Psoas muscle (tissue), 8 donors: ENCODE data around the gene PDGFC. TPM values are rescaled to one million over a fixed set of nuclear protein-coding genes. Genes with fewer than 3 reads are reported as not detected.

Experiments
- ATAC-seq, 4 donors: fragments of 200-7000 bp; cut with Tn5 transposase; one replicate each; pipeline ENCODE4 v1.9.1; 2020; ENCODE audit warnings: moderate library complexity in 3 of 4, mild to moderate bottlenecking in 2 of 4
- DNase-seq, 2 donors: peaks; one replicate each; pipeline ENCODE4 v3.0.0-alpha.2; 2020
- H3K27ac ChIP-seq: fragments of 200-600 bp; one replicate; pipeline ENCODE4 v1.8.0; 2022
- H3K27me3 ChIP-seq, 3 donors: fragments of 200-600 bp in 1 of 3; one replicate each; pipeline versions ENCODE4 v1.6.1 to v1.8.0; 2013 to 2022; ENCODE audit warnings: low read length in 2 of 3, mild to moderate bottlenecking in 2 of 3, moderate library complexity in 1 of 3; ENCODE audit not compliant: insufficient read depth in 3 of 3
- H3K36me3 ChIP-seq, 2 donors: fragments of 200-600 bp in 1 of 2; one replicate each; pipeline versions ENCODE4 v1.6.1 to v1.8.0; 2013 to 2022; ENCODE audit warnings: low read depth in 1 of 2, mild to moderate bottlenecking in 1 of 2, moderate library complexity in 1 of 2; ENCODE audit not compliant: insufficient read depth in 1 of 2
- H3K4me1 ChIP-seq: fragments of 200-600 bp; one replicate; pipeline ENCODE4 v1.8.0; 2022
- H3K4me3 ChIP-seq: fragments of 200-600 bp; one replicate; pipeline ENCODE4 v1.8.0; 2022; ENCODE audit warnings: mild to moderate bottlenecking
- H3K9me3 ChIP-seq: fragments of 200-600 bp; one replicate; pipeline ENCODE4 v1.8.0; 2022
- CTCF ChIP-seq: fragments of 200-600 bp; IDR thresholded peaks from one replicate; pipeline ENCODE4 v1.8.0; 2022; ENCODE audit warnings: antibody characterized with exemption
- WGBS, 3 donors: extraction: QIAGEN DNeasy Blood & Tissue Kit; methylation state at CpG; one replicate each; pipeline versions ENCODE4 v1.1.6 to v1.1.7; 2013; 5-methylcytosine and 5-hydroxymethylcytosine counted together
- intact Hi-C, 2 donors: fragments of 100-400 bp; cut with DNase I; formaldehyde crosslinking; loops; one replicate each; pipeline versions ENCODE4 v1.11.0 to v1.14.2; 2022
- polyA plus RNA-seq, 3 donors: library from polyadenylated mRNA; stranded (reverse); fragments of 200-250 nt; gene quantifications; one replicate each; pipeline ENCODE4 v1.2.3, GENCODE V29; 2013
- total RNA-seq, 4 donors: library from RNA; stranded (reverse); fragmentation: NEBNext Ultra II Directional in 2 of 4; extraction: Animal tissue kit (Norgen Biotek cat#: 25700) in 2 of 4; gene quantifications; one replicate each; pipeline versions ENCODE4 v1.2.1 to v1.2.4, GENCODE V29; 2021 to 2023
- donor health status: healthy with polysubstance abuse.
- donor health status: DM: no; HTN: no; CAD: no; lungs with moderate emphysema.
- donor health status: Bipolar disorder and iron deficiency.
- donor health status: healthy.
- donor health status: DM: yes; HTN: yes; CAD: no.
- donor health status: DM: no; HTN: no; CAD: no.
- donor health status: DM: no; HTN: no; CAD: no.
- donor health status: DM: yes; HTN: yes; CAD: no.

PDGFC gene
- total and polyA plus RNA-seq, 7 donors, result 2.2 to 19.8 (median 6.3) TPM

GRCh38 chr4:156953001-156953400 is 18.6 kb downstream of the PDGFC start:
- 62 to 74% (median 70%) methylated on average over 1 of the region's 1 CpG for WGBS, 3 donors
- intact Hi-C loops, result no loop called here

GRCh38 chr4:156952078-156952759 is 19.4 kb downstream of the PDGFC start:
- no peak for TF ChIP-seq CTCF
- no peaks in the 10 kb centered on the region for H3K36me3 ChIP-seq
- H3K4me1 ChIP-seq, result peaks cover 52% of the 10 kb centered on the region
- no peak overlapping the region for H3K27ac ChIP-seq
- WGBS, 3 donors, result 85 to 94% (median 89%) methylated on average over 3 of the region's 3 CpGs
- H3K4me3 ChIP-seq, result no peak overlapping the region
- intact Hi-C loops, result no loop called here
- DNase-seq (no peak), ATAC-seq (no peak)
- H3K27me3 ChIP-seq, result no peaks in the 10 kb centered on the region
- no peaks in the 10 kb centered on the region for H3K9me3 ChIP-seq

More at GRCh38 chr4:156953001-156953400, 18.6 kb downstream of the PDGFC start:
- no peak for DNase-seq
- Histone ChIP-seq H3K4me3 (no peak overlapping the region), H3K9me3 (no peaks in the 10 kb centered on the region), H3K27ac (no peak overlapping the region), H3K4me1 (peaks cover 49% of the 10 kb centered on the region), H3K36me3 (no peaks in the 10 kb centered on the region), H3K27me3 (no peaks in the 10 kb centered on the region)
- no peak for ATAC-seq
- no peak for TF ChIP-seq CTCF

GRCh38 chr4:156950948-156951347 is 20.7 kb downstream of the PDGFC start:
- H3K4me1 ChIP-seq, result peaks cover 60% of the 10 kb centered on the region
- TF ChIP-seq CTCF, result no peak
- intact Hi-C loops, result no loop called here
- no peak for ATAC-seq
- no peak overlapping the region for H3K27ac ChIP-seq
- H3K9me3 ChIP-seq, result no peaks in the 10 kb centered on the region
- no peaks in the 10 kb centered on the region for H3K36me3 ChIP-seq
- no peak for DNase-seq
- H3K27me3 ChIP-seq, result no peaks in the 10 kb centered on the region
- 80 to 93% (median 87%) methylated on average over 3 of the region's 3 CpGs for WGBS, 3 donors
- H3K4me3 ChIP-seq, result no peak overlapping the region

- DNase-seq, result no peak
- Histone ChIP-seq H3K4me3 (no peak overlapping the region), H3K4me1 (peaks cover 67% of the 10 kb centered on the region), H3K27ac (no peak overlapping the region), H3K27me3 (no peaks in the 10 kb centered on the region), H3K9me3 (no peaks in the 10 kb centered on the region), H3K36me3 (no peaks in the 10 kb centered on the region)
- ATAC-seq, result no peak
- no peak for TF ChIP-seq CTCF
- intact Hi-C loops, result no loop called here
- WGBS, 3 donors, result 85 to 91% (median 86%) methylated on average over 5 of the region's 5 CpGs
Observed at GRCh38 chr4:156950090-156950489, 21.5 kb downstream of the PDGFC start.

- no peak for TF ChIP-seq CTCF
- peak overlapping the region; percentile 20 for H3K4me3 ChIP-seq
- no peaks in the 10 kb centered on the region for H3K9me3 ChIP-seq
- 28 to 42% (median 31%) methylated on average over 2 of the region's 2 CpGs for WGBS, 3 donors
- no peaks in the 10 kb centered on the region for H3K36me3 ChIP-seq
- peak in 3 of 4 donors; percentile 29 to 55 (median 38) for ATAC-seq
- DNase-seq, result no peak
- peak overlapping the region; percentile 40 for H3K27ac ChIP-seq
- H3K4me1 ChIP-seq, result peaks cover 67% of the 10 kb centered on the region
- H3K27me3 ChIP-seq, result no peaks in the 10 kb centered on the region
- intact Hi-C loops, result loop anchor here in 1 of 2 donors (10.0 kb wide), 1 partner anchor 175 kb away; no protein-coding TSS in a partner anchor
Observed at GRCh38 chr4:156949373-156949814, 22.2 kb downstream of the PDGFC start.
